CD8-positive, alpha-beta memory T cell (primary cell): Measurements from ENCODE around the gene NR2C2AP. TPM values are rescaled to one million over a fixed set of nuclear protein-coding genes. Genes with fewer than 3 reads are reported as not detected.

ENCODE experiments used
- CTCF ChIA-PET: fragments of 350-600 bp; sonication (Branson Sonifier 250); formaldehyde crosslinking; loops from one replicate; lab custom pipeline; 2021; ENCODE audit warnings: antibody characterized with exemption; lab: Charles Lee
- POLR2A ChIA-PET: fragments of 350-600 bp; sonication (Branson Sonifier 250); formaldehyde crosslinking; loops from one replicate; lab custom pipeline; 2021; ENCODE audit warnings: antibody characterized with exemption; lab: Charles Lee
- DNase-seq, 5 donors: peaks; one replicate each; pipeline versions ENCODE4 v3.0.0 to v3.0.0-alpha.2; 2020 to 2022; ENCODE audit warnings: mixed read lengths in 1 of 5
- H3K27ac ChIP-seq: one replicate; pipeline ENCODE4 v1.7.0; 2013; ENCODE audit warnings: low read depth, mild to moderate bottlenecking, low read length, moderate library complexity
- H3K27me3 ChIP-seq: 2 replicates; pipeline ENCODE4 v1.7.0; 2013; ENCODE audit warnings: low read length, mild to moderate bottlenecking; ENCODE audit not compliant: insufficient read depth, poor library complexity, severe bottlenecking
- H3K36me3 ChIP-seq: 2 replicates; pipeline ENCODE4 v1.7.0; 2013; ENCODE audit warnings: mild to moderate bottlenecking, low read length, moderate library complexity; ENCODE audit not compliant: insufficient read depth
- H3K4me1 ChIP-seq: 2 replicates; pipeline ENCODE4 v1.7.0; 2013; ENCODE audit warnings: mild to moderate bottlenecking, low read length, moderate library complexity; ENCODE audit not compliant: insufficient read depth
- H3K4me3 ChIP-seq: 2 replicates; pipeline ENCODE4 v1.7.0; 2013; ENCODE audit warnings: mild to moderate bottlenecking, low read length
- H3K9me3 ChIP-seq: 2 replicates; pipeline ENCODE4 v1.7.0; 2013; ENCODE audit warnings: mild to moderate bottlenecking, low read length
- H3K27ac Mint-ChIP-seq, 8 donors: one replicate each; pipeline ENCODE4 v1.8.0; 2020 to 2021; ENCODE audit warnings: mixed read lengths in 8 of 8, mild to moderate bottlenecking in 6 of 8, inconsistent platforms in 3 of 8, moderate library complexity in 3 of 8
- H3K27me3 Mint-ChIP-seq, 2 donors: one replicate each; pipeline ENCODE4 v1.8.0; 2020 to 2021; ENCODE audit warnings: mixed read lengths in 2 of 2, mild to moderate bottlenecking in 1 of 2, moderate library complexity in 1 of 2
- H3K36me3 Mint-ChIP-seq, 3 donors: one replicate each; pipeline ENCODE4 v1.8.0; 2020 to 2021; ENCODE audit warnings: mixed read lengths in 3 of 3, inconsistent platforms in 1 of 3, mild to moderate bottlenecking in 1 of 3
- H3K4me1 Mint-ChIP-seq, 3 donors: one replicate each; pipeline ENCODE4 v1.8.0; 2020 to 2021; ENCODE audit warnings: mixed read lengths in 3 of 3, inconsistent platforms in 1 of 3, mild to moderate bottlenecking in 1 of 3
- H3K4me3 Mint-ChIP-seq, 7 donors: one replicate each; pipeline ENCODE4 v1.8.0; 2020 to 2021; ENCODE audit warnings: mixed read lengths in 7 of 7, mild to moderate bottlenecking in 6 of 7, moderate library complexity in 4 of 7, inconsistent platforms in 2 of 7
- H3K9me3 Mint-ChIP-seq, 5 donors: one replicate each; pipeline ENCODE4 v1.8.0; 2020 to 2022; ENCODE audit warnings: mixed read lengths in 5 of 5, mild to moderate bottlenecking in 3 of 5, moderate library complexity in 2 of 5, inconsistent platforms in 1 of 5
- polyA plus RNA-seq: library from polyadenylated mRNA; unstranded; fragments of 300-500 nt; fragmentation: Illumina TruSeq; gene quantifications from one replicate; pipeline ENCODE4 v1.2.3, GENCODE V29; 2021
- total RNA-seq, 2 experiments: library from RNA; stranded (reverse); gene quantifications; one replicate each; pipeline ENCODE4 v1.2.3, GENCODE V29; 2021

NR2C2AP gene
- total and polyA plus RNA-seq, 3 experiments from 2014 or later, result 35.4 to 60.7 (median 59.5) TPM

DNA sequence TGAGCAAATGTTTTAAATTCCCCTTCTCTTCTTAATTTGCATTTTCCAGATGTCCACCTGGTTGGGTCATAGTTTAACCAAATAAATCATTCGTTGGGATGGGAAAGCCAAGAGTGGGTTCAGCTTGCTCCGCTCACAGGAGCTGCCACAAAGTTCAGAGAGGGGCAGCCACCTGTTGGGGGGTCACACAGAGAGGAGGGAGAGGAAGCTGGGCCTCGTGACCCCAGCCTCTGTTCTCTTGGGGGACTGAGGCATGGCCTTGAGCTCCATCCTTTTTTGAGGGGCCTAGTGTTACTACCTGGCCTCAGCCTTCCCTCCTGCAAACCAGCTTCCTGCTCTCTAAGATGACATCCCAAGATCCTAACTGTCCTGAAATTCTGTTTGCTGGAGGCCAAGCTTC lies 35.6 kb downstream of the NR2C2AP start:
- DNase-seq, result no peak
- Histone ChIP-seq H3K9me3 (no peaks in the 10 kb centered on the region), H3K4me1 (peaks cover 8% of the 10 kb centered on the region), H3K36me3 (no peaks in the 10 kb centered on the region), H3K4me3 (no peak overlapping the region), H3K27me3 (no peaks in the 10 kb centered on the region), H3K27ac (no peak overlapping the region)
- ChIA-PET CTCF (interaction anchor here (0.7 kb wide), 1 partner anchor 62 kb away, joined by 3 read pairs; no protein-coding TSS in a partner anchor), POLR2A (no interaction called here)
- no peak overlapping the region for H3K4me3 Mint-ChIP-seq
- H3K27ac Mint-ChIP-seq, result no peak overlapping the region
- peaks cover 3 to 9% of the 10 kb centered on the region in 2 donors for H3K27me3 Mint-ChIP-seq
- H3K9me3 Mint-ChIP-seq, result no peaks in the 10 kb centered on the region
- H3K36me3 Mint-ChIP-seq, result peaks cover 0 to 3% (median 1%) of the 10 kb centered on the region in 3 donors
- H3K4me1 Mint-ChIP-seq, result peaks cover 11 to 17% (median 15%) of the 10 kb centered on the region in 3 donors

- Histone ChIP-seq H3K4me1 (peaks cover 6% of the 10 kb centered on the region), H3K9me3 (no peaks in the 10 kb centered on the region), H3K36me3 (no peaks in the 10 kb centered on the region), H3K27me3 (no peaks in the 10 kb centered on the region), H3K4me3 (no peak overlapping the region), H3K27ac (no peak overlapping the region)
- Mint-ChIP-seq H3K27ac (peak overlapping the region in 1 of 8 donors; percentile 47), H3K36me3 (peaks cover 0 to 3% (median 3%) of the 10 kb centered on the region in 3 donors), H3K4me1 (peaks cover 7 to 13% (median 9%) of the 10 kb centered on the region in 3 donors), H3K4me3 (no peak overlapping the region), H3K27me3 (peaks cover 0 to 3% of the 10 kb centered on the region in 2 donors), H3K9me3 (no peaks in the 10 kb centered on the region)
- ChIA-PET CTCF (no interaction called here), POLR2A (no interaction called here)
- no peak for DNase-seq
Observed at GRCh38 chr19:19165396-19165795, 37.8 kb downstream of the NR2C2AP start.

- H3K9me3 Mint-ChIP-seq, result no peaks in the 10 kb centered on the region
- Histone ChIP-seq H3K4me3 (no peak overlapping the region), H3K9me3 (no peaks in the 10 kb centered on the region), H3K36me3 (no peaks in the 10 kb centered on the region), H3K27me3 (no peaks in the 10 kb centered on the region), H3K27ac (no peak overlapping the region), H3K4me1 (no peaks in the 10 kb centered on the region)
- ChIA-PET CTCF (no interaction called here), POLR2A (no interaction called here)
- no peak for DNase-seq
- H3K4me1 Mint-ChIP-seq, result peaks cover 0 to 4% (median 2%) of the 10 kb centered on the region in 3 donors
- H3K36me3 Mint-ChIP-seq, result peaks cover 0 to 6% (median 3%) of the 10 kb centered on the region in 3 donors
- H3K27ac Mint-ChIP-seq, result no peak overlapping the region
- no peak overlapping the region for H3K4me3 Mint-ChIP-seq
- H3K27me3 Mint-ChIP-seq, result peaks cover 0 to 1% of the 10 kb centered on the region in 2 donors
Observed at GRCh38 chr19:19162495-19162894, 40.7 kb downstream of the NR2C2AP start.

GRCh38 chr19:19160461-19161035 lies 42.7 kb downstream of the NR2C2AP start:
- Mint-ChIP-seq H3K9me3 (no peaks in the 10 kb centered on the region), H3K4me1 (peaks cover 0 to 4% (median 2%) of the 10 kb centered on the region in 3 donors), H3K4me3 (no peak overlapping the region), H3K27me3 (peaks cover 0 to 1% of the 10 kb centered on the region in 2 donors), H3K27ac (no peak overlapping the region), H3K36me3 (peaks cover 5 to 20% (median 10%) of the 10 kb centered on the region in 3 donors)
- H3K4me3 ChIP-seq, result no peak overlapping the region
- H3K36me3 ChIP-seq, result no peaks in the 10 kb centered on the region
- no peak overlapping the region for H3K27ac ChIP-seq
- no peaks in the 10 kb centered on the region for H3K9me3 ChIP-seq
- H3K4me1 ChIP-seq, result no peaks in the 10 kb centered on the region
- POLR2A ChIA-PET, result no interaction called here
- H3K27me3 ChIP-seq, result no peaks in the 10 kb centered on the region
- CTCF ChIA-PET, result no interaction called here
- DNase-seq, result no peak

DNA sequence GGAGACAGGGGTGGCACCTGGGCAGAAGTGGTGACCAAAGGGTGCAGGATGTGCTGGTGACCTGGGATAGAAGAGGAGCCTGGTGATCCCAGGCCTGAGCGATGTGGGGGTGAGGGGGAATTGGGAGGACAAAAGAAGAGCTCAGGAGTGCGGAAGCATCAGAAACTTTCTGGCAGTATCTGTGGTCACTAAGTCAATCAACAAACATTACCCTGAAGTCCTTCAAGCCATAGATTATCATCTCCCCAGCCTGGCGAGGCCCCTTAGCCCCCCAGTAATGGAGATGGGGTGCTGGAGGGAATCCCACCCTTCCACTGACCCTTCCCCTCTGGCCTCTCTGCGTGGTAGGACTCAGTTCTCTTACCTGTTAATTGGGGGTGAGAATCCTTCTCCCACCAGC lies 43.7 kb downstream of the NR2C2AP start:
- Histone ChIP-seq H3K4me3 (no peak overlapping the region), H3K9me3 (no peaks in the 10 kb centered on the region), H3K4me1 (no peaks in the 10 kb centered on the region), H3K27ac (no peak overlapping the region), H3K27me3 (no peaks in the 10 kb centered on the region), H3K36me3 (no peaks in the 10 kb centered on the region)
- Mint-ChIP-seq H3K27ac (no peak overlapping the region), H3K4me3 (peak overlapping the region in 1 of 7 donors; percentile 48), H3K4me1 (peaks cover 0 to 4% (median 2%) of the 10 kb centered on the region in 3 donors), H3K36me3 (peaks cover 9 to 25% (median 13%) of the 10 kb centered on the region in 3 donors), H3K9me3 (no peaks in the 10 kb centered on the region), H3K27me3 (peaks cover 0 to 1% of the 10 kb centered on the region in 2 donors)
- no peak for DNase-seq
- ChIA-PET POLR2A (interaction anchor here (0.6 kb wide), 1 partner anchor 19 kb away, joined by 3 read pairs; no protein-coding TSS in a partner anchor), CTCF (interaction anchor here (1.0 kb wide), 1 partner anchor 18 kb away, joined by 3 read pairs; no protein-coding TSS in a partner anchor)

GRCh38 chr19:19157808-19158207 lies 45.4 kb downstream of the NR2C2AP start:
- DNase-seq, result no peak
- H3K36me3 Mint-ChIP-seq, result peaks cover 9 to 25% (median 13%) of the 10 kb centered on the region in 3 donors
- Histone ChIP-seq H3K4me3 (no peak overlapping the region), H3K36me3 (no peaks in the 10 kb centered on the region), H3K27ac (no peak overlapping the region), H3K27me3 (no peaks in the 10 kb centered on the region), H3K4me1 (no peaks in the 10 kb centered on the region), H3K9me3 (no peaks in the 10 kb centered on the region)
- H3K27ac Mint-ChIP-seq, result no peak overlapping the region
- ChIA-PET POLR2A (interaction anchor here (0.6 kb wide), 1 partner anchor 46 kb away, joined by 9 read pairs; the partner anchor contains the start of gene NR2C2AP), CTCF (interaction anchor here (0.7 to 2.2 kb wide), 2 partner anchors 16 to 19 kb away, joined by 3 to 8 read pairs; no protein-coding TSS in a partner anchor)
- H3K9me3 Mint-ChIP-seq, result no peaks in the 10 kb centered on the region
- H3K4me1 Mint-ChIP-seq, result peaks cover 0 to 4% (median 2%) of the 10 kb centered on the region in 3 donors
- peaks cover 0 to under 1% of the 10 kb centered on the region in 2 donors for H3K27me3 Mint-ChIP-seq
- no peak overlapping the region for H3K4me3 Mint-ChIP-seq

- H3K27ac Mint-ChIP-seq, result peak overlapping the region in 1 of 8 donors; percentile 29
- no peaks in the 10 kb centered on the region for H3K4me1 ChIP-seq
- no peaks in the 10 kb centered on the region for H3K36me3 ChIP-seq
- DNase-seq, result no peak
- H3K4me1 Mint-ChIP-seq, result no peaks in the 10 kb centered on the region
- H3K27ac ChIP-seq, result no peak overlapping the region
- H3K9me3 Mint-ChIP-seq, result no peaks in the 10 kb centered on the region
- H3K9me3 ChIP-seq, result no peaks in the 10 kb centered on the region
- peaks cover 9 to 23% (median 13%) of the 10 kb centered on the region in 3 donors for H3K36me3 Mint-ChIP-seq
- H3K27me3 ChIP-seq, result no peaks in the 10 kb centered on the region
- ChIA-PET POLR2A (no interaction called here), CTCF (interaction anchor here (1.5 to 2.2 kb wide), 4 partner anchors 9 to 101 kb away, joined by 3 to 13 read pairs (median 6); no protein-coding TSS in a partner anchor)
- H3K27me3 Mint-ChIP-seq, result no peaks in the 10 kb centered on the region
- H3K4me3 Mint-ChIP-seq, result no peak overlapping the region
- H3K4me3 ChIP-seq, result no peak overlapping the region
Observed at GRCh38 chr19:19155495-19156219, 47.6 kb downstream of the NR2C2AP start.
